HG03196 (cell line): ENCODE data around the gene MAPK4.
"Not testable (repeated sequence)": the region's sequence is repeated elsewhere in the genome, so short reads cannot be mapped to it uniquely, and the experiment has no call there.

Experiments
- ATAC-seq: cut with Tn5 transposase; IDR thresholded peaks from one replicate; pipeline ENCODE4 v1.9.1; 2021; ENCODE audit not compliant: unreplicated experiment

MAPK4 gene

DNA sequence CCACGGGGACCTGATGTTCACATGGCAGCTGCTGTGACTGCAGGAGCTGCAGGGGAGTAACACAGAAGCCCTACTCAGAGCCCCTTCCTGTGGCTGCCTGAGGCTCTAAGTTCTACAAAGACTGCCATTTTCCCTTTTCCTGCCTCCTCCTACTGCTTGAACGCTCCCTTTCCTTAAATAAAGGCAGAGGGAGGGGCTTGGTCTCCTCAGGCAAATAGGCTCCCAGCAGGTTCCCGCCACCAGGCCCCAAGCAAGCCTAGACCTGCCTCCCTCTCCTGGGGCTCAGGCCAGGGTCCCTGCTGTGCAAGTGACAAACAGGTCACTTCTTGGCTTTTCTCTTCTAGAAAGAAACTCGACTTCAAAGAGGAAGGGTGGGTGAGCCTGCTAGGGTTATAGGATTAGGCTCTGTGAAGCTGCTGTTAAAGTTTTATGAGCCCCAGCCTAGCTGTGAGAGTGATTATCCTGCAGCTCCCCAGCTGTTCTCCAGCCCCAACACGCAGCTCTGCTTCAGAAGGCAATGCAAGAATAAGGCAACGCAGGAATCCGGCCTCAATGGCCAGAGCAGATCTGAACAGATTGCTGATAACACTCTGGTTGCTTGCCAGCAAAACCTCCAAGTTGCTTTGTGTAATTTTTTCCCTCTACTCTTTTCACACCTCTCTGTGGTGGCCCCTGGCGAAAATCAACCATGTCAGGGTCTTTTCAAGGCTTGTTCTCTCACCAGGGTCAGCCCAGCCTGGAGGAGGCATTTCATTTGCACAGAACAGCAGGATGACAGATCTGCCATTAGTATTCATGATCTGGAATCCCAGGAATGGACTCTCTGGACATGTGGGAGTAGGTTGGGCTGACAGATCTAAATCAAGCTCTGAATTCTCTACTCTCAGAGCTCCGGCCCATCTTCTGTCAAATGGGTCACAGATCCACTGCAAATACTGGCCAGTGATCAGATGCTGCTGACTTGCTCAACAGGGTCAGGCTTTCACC, 188.6 kb downstream of the MAPK4 start:
- ATAC-seq: no peak

DNA sequence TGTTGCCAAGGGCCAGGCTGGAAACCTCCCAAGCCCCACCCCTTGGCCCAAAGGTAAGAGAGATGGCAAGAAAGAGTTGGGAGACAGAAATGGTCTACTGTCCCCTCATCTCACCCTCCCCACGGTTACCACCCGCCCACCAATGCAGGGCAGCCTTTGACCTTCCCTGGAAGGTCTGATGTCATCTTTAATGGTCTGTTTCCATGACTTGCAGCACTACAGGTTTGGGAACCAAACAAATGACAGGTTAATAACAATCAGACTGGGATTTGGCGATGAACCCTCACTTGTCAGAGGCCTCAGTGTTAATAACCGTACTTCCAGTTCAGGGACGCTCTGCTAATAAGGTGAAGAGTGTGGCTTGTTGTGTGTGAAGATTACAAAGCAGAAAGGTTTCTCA, 189.5 kb downstream of the MAPK4 start:
- ATAC-seq: no peak

- ATAC-seq: no peak
Observed at GRCh38 chr18:50749945-50750344, 190.1 kb downstream of the MAPK4 start.

GRCh38 chr18:50750546-50750945, 190.7 kb downstream of the MAPK4 start:
- no peak for ATAC-seq

GRCh38 chr18:50751490-50751889, 191.6 kb downstream of the MAPK4 start:
- ATAC-seq: no peak

DNA sequence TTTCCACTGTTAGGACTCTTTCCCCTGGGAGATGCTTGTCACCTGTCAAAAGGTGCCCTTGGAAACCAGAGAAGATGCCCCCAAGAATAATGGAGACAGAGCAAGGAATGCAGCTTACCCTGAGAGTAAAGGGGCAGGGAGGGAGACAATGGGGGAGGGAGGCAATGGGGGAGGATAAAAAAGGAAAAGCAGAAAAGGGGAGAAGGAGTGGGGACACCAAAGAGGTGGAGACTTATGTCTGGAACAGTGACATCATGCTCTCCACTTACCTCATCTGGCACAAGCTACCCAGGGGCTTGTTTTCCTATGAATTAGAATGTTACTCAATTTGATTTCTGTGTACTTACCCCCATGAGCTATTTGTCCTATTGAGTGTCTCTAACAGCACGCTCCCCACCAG, 192.1 kb downstream of the MAPK4 start:
- no peak for ATAC-seq

DNA sequence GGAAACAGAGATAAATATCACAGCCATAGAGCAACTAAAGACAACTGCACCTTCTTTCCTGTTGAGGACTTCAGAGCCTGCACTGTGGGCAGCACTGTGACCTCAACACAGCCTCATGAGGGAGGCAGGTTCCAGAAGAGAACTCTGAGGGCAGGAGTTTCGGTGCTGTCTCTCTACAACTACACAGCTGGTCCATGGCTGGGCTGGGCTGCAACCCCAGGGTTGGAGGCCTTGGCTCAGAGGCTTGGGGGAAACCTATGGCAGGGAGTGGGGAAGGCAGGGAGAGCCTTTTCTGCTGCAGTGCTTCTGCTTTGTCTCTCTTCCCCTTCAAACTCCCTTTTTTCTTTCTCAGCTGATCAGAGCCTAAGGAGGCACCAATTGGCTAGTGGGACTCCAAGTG, 193.4 kb downstream of the MAPK4 start:
- no peak for ATAC-seq

- no peak for ATAC-seq
Observed at GRCh38 chr18:50754297-50754696, 194.4 kb downstream of the MAPK4 start.

DNA sequence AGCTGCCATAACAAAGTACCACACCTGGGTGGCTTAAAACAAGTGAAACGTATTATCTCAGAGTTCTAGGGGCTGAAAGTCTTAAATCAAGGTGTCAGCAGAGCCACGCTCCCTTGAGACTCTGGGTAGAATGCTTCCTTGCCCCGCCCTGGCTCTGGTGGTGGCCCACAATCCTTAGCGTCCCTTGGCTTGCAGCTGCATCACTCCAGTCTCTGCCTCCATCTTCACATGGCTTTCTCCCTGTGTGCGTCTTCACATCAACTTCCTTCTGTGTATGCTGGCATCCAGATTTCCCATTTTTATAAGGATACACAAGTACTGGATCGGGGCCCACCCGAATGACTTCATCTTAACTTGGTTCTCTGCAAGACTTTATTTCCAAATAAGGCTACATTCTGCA, 197.5 kb downstream of the MAPK4 start:
- no peak for ATAC-seq

DNA sequence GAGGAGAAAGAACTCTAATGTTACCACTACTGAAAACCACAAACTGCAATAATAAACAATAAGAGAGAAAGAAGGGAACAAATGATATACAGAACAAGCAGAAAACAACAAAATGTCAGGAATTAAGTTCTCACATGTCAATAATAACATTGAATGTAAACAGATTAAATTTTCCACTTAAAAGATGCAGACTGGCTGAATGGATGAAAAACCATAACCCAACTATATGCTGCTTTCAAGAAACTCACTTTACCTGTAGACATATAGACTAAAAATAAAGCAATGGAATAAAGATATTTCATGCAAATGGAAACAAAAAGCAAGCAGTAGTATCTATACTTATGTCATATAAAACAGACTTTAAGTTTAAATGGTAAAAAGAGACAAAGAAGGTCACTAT, 209.6 kb downstream of the MAPK4 start:
- no peak for ATAC-seq

- no peak for ATAC-seq
Observed at GRCh38 chr18:50775207-50775606, 215.3 kb downstream of the MAPK4 start.

- ATAC-seq: no peak
Observed at GRCh38 chr18:50775726-50776125, 215.8 kb downstream of the MAPK4 start.

DNA sequence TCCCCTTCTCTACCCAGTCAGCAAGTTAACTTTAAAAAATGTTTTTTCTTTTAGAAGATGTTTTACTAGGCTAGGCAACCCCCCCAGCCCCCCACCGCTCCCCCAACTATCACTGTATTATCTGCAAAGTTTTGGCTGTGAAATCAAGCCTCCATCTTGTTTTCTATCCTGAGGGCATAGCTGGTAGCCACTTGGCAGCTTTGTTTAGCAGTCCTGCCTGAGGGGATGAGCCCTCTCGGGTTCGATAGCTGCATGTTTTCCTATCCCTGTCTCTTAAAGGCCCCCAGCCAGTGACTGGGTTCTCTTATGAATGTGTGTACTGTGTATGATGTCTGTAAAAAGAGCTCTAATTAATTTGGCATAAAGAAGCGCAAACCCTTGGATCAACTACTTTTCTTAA, 216.5 kb downstream of the MAPK4 start:
- no peak for ATAC-seq

GRCh38 chr18:50779021-50779420, 219.1 kb downstream of the MAPK4 start:
- not testable (repeated sequence) for ATAC-seq
